Kidney (tissue), 14 donors: Measurements from ENCODE around the gene NUP210. TPM values are rescaled to one million over a fixed set of nuclear protein-coding genes. Genes with fewer than 3 reads are reported as not detected.
A peak's percentile ranks its signal among the peaks of the same experiment; 100 is the strongest.

Experiments
- DNase-seq, 5 donors: peaks; one replicate each; pipeline ENCODE4 v3.0.0-alpha.2; 2013 to 2020
- FAIRE-seq: peaks from 2 replicates; lab custom pipeline; 2012; peaks lifted over from hg19 to GRCh38; lab: Jason Lieb, UNC
- H3K27ac ChIP-seq, 2 donors: one replicate each; pipeline ENCODE4 v1.7.0; 2013; ENCODE audit warnings: low read depth in 2 of 2, low read length in 2 of 2, inconsistent platforms in 1 of 2
- H3K27me3 ChIP-seq: one replicate; pipeline ENCODE4 v1.7.1; 2013; ENCODE audit warnings: low read length, inconsistent platforms; ENCODE audit not compliant: control insufficient read depth, insufficient read depth
- H3K36me3 ChIP-seq, 3 donors: one replicate each; pipeline versions ENCODE4 v1.7.0 to v1.7.1; 2013; ENCODE audit warnings: low read length in 3 of 3, control low read depth in 1 of 3, inconsistent platforms in 1 of 3; ENCODE audit not compliant: insufficient read depth in 3 of 3, control insufficient read depth in 2 of 3
- H3K4me1 ChIP-seq, 3 donors: one replicate each; pipeline versions ENCODE4 v1.7.0 to v1.7.1; 2013; ENCODE audit warnings: low read length in 3 of 3, inconsistent platforms in 1 of 3, low read depth in 1 of 3; ENCODE audit not compliant: control insufficient read depth in 2 of 3, insufficient read depth in 2 of 3
- H3K4me3 ChIP-seq, 3 donors: one replicate each; pipeline versions ENCODE4 v1.7.0 to v1.8.1; 2013; ENCODE audit warnings: low read length in 3 of 3, control low read depth in 1 of 3, inconsistent platforms in 1 of 3
- H3K9ac ChIP-seq, 3 donors: one replicate each; pipeline versions ENCODE4 v1.7.0 to v1.7.1; 2013; ENCODE audit warnings: low read length in 3 of 3, control low read depth in 1 of 3, inconsistent platforms in 1 of 3
- H3K9me3 ChIP-seq, 3 donors: one replicate each; pipeline versions ENCODE4 v1.7.0 to v1.7.1; 2013; ENCODE audit warnings: low read length in 3 of 3, control low read depth in 1 of 3, inconsistent platforms in 1 of 3; ENCODE audit not compliant: control insufficient read depth in 2 of 3, insufficient read depth in 1 of 3
- intact Hi-C: fragments of 100-400 bp; cut with DNase I; formaldehyde crosslinking; loops from one replicate; pipeline ENCODE4 v1.11.1; 2022
- polyA plus RNA-seq: library from polyadenylated mRNA; stranded (reverse); fragments of 350-450 nt; fragmentation: Illumina TruSeq; extraction: RNeasy Lipid Tissue Mini Kit (QIAGEN cat#74804); gene quantifications from one replicate; pipeline ENCODE4 v1.2.3, GENCODE V29; 2014; ENCODE audit warnings: low read depth, low replicate concordance; ENCODE audit not compliant: insufficient read depth
- total RNA-seq: library from RNA; stranded (reverse); fragmentation: NEBNext Ultra II Directional; extraction: Animal tissue kit (Norgen Biotek cat#: 25700); gene quantifications from one replicate; pipeline ENCODE4 v1.2.1, GENCODE V29; 2021
- TF ChIP-seq, protein P1 (sequence below): IDR thresholded peaks from 3 replicates; pipeline ENCODE4 v1.5.1; 2012; ENCODE audit warnings: mild to moderate bottlenecking, moderate library complexity, borderline replicate concordance; ENCODE audit not compliant: insufficient read depth; ENCODE audit errors: extremely low read depth
- donor health status: control.
- donor health status: control.
- donor health status: control.
- donor health status: control.
- donor health status: control.
- donor health status: DM: yes; HTN: yes; CAD: no.
- donor health status: Normal renal cell carcinoma (clear cell type).

Gene NUP210
- total and polyA plus RNA-seq, 2 donors from 2014 or later: 5.6 to 22.9 TPM

DNA sequence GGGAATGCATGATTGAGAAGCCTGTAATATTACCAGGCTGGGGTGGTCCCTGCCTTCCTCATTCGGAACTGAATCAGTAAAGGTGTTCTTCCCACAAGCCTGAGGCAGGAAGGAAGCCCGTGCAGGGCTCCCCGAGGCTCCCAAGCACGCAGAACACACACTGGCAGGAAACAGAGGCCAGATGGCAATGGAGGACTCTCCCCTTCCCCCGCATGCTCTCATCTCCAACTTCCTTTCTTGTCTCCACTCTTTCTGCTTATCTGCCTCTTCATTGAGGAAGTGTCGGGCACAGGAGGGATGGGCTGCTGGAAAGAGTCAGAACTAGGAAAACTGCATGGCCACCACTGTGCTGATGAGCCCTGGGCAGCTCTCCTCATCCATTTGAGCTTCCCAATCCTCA lies 123.5 kb downstream of the NUP210 start:
- no peaks in the 10 kb centered on the region for H3K9me3 ChIP-seq
- DNase-seq: peak in 1 of 5 donors; percentile 46
- H3K27me3 ChIP-seq: no peaks in the 10 kb centered on the region
- TF ChIP-seq, protein P1, sequence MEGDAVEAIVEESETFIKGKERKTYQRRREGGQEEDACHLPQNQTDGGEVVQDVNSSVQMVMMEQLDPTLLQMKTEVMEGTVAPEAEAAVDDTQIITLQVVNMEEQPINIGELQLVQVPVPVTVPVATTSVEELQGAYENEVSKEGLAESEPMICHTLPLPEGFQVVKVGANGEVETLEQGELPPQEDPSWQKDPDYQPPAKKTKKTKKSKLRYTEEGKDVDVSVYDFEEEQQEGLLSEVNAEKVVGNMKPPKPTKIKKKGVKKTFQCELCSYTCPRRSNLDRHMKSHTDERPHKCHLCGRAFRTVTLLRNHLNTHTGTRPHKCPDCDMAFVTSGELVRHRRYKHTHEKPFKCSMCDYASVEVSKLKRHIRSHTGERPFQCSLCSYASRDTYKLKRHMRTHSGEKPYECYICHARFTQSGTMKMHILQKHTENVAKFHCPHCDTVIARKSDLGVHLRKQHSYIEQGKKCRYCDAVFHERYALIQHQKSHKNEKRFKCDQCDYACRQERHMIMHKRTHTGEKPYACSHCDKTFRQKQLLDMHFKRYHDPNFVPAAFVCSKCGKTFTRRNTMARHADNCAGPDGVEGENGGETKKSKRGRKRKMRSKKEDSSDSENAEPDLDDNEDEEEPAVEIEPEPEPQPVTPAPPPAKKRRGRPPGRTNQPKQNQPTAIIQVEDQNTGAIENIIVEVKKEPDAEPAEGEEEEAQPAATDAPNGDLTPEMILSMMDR: no peak
- H3K4me1 ChIP-seq: no peaks in the 10 kb centered on the region
- H3K27ac ChIP-seq: no peak overlapping the region
- FAIRE-seq: no peak
- no peak overlapping the region for H3K4me3 ChIP-seq
- H3K36me3 ChIP-seq: no peaks in the 10 kb centered on the region
- intact Hi-C loops: no loop called here
- H3K9ac ChIP-seq: no peak overlapping the region

DNA sequence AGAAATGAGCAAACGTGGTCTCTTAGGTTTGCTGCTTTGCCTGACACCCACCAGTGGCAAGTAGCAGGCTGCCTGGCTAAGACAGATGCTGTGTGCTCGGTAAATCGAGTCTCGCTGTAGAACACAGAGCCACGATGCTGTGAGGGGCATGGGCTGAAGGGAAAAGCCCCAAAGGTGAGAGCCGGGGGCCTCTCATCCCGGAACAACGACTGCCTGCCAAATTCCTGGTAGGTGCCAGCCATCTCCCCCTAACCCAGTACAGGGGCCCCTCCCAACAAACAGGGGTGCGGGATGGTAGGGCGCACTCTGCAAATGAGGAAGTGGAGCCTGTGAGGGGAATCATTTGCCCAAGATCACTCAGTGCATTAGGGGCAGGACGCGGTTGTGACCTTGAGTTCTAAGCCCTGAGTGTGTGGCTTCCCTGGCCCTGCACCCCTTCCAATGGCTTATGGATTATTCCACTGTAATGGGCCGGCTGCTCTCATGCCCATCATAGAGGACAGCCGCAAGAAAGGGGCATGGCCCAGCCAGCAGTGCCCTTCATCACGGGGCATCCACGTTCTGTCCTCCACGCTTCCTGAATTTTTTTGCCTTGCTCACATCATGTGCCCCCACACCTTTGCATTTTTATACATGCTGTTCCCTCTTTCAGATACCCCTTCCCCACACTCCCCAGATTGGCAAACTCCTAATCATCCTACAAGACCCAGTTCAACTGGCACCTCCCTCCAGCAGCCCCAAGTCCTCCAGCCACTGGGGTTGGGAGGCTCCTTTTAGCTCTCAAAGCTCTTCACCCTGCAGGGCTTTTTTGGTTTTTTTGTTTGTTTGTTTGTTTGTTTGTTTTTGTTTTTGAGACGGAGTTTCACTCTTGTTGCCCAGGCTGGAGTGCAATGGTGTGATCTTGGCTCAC lies 125.4 kb downstream of the NUP210 start:
- Histone ChIP-seq H3K4me3 (no peak overlapping the region), H3K9ac (no peak overlapping the region), H3K36me3 (no peaks in the 10 kb centered on the region), H3K27me3 (no peaks in the 10 kb centered on the region), H3K4me1 (no peaks in the 10 kb centered on the region), H3K27ac (no peak overlapping the region), H3K9me3 (no peaks in the 10 kb centered on the region)
- TF ChIP-seq, protein P1: no peak
- intact Hi-C loops: no loop called here
- DNase-seq: peak in 1 of 5 donors; percentile 33
- FAIRE-seq: no peak

DNA sequence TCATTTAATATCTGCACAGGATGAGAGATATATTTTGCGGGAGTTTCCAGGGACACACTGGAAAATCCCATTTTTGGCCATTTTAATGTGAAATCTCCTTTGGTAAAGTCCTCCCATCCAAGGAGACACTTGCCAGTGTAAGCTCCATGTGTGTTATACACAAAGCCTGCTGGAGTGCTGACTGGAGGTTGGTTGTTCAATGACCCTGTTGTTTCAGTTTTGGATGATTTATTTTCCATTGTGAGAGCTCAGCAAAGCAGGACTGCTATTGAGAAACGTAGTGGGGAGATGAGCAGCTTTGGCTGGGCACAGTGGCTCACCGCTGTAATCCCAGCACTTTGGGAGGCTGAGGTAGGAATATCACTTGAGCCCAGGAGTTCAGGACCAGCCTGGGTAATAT lies 127.7 kb downstream of the NUP210 start:
- DNase-seq (no peak), FAIRE-seq (no peak)
- no peak overlapping the region for H3K9ac ChIP-seq
- no peaks in the 10 kb centered on the region for H3K36me3 ChIP-seq
- H3K4me3 ChIP-seq: no peak overlapping the region
- no peak overlapping the region for H3K27ac ChIP-seq
- TF ChIP-seq, protein P1: no peak
- no peaks in the 10 kb centered on the region for H3K9me3 ChIP-seq
- no peaks in the 10 kb centered on the region for H3K27me3 ChIP-seq
- no peaks in the 10 kb centered on the region for H3K4me1 ChIP-seq
- intact Hi-C loops: no loop called here
